ENCODE data around the gene FPR3. TPM values are rescaled to one million over a fixed set of nuclear protein-coding genes. Genes with fewer than 3 reads are reported as not detected.

FPR3 gene
- total and polyA plus RNA-seq, 2 experiments from 2014 or later, result not detected

DNA sequence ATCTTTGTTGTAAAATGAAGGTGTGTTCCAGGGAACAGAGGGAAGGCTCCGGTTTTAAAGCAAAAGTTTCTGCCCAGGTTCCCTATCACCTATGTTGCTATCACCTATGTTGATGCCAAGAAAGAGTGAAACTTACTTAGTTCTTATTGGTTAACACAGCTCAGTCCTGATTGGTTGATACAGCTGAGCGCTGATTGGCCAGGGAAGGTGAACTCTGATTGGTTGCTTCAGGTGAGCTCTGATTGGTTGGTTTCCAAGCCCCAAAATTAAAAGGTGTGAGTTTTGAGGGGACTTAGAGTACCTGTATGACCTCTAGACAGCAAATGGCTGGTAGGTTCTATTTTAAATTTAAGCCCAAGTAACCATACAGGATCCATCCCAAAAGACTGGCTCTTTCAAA lies 42.2 kb downstream of the FPR3 start (continued):
- no peak for TF ChIP-seq EZH2 (IDR thresholded peaks at IDR 0.05; ENCODE audit: low read depth, unreplicated experiment)
- TF ChIP-seq ZNF331 (CRISPR knock-in tag; IDR thresholded peaks at IDR 0.05; ENCODE audit: low read depth), result no peak

DNA sequence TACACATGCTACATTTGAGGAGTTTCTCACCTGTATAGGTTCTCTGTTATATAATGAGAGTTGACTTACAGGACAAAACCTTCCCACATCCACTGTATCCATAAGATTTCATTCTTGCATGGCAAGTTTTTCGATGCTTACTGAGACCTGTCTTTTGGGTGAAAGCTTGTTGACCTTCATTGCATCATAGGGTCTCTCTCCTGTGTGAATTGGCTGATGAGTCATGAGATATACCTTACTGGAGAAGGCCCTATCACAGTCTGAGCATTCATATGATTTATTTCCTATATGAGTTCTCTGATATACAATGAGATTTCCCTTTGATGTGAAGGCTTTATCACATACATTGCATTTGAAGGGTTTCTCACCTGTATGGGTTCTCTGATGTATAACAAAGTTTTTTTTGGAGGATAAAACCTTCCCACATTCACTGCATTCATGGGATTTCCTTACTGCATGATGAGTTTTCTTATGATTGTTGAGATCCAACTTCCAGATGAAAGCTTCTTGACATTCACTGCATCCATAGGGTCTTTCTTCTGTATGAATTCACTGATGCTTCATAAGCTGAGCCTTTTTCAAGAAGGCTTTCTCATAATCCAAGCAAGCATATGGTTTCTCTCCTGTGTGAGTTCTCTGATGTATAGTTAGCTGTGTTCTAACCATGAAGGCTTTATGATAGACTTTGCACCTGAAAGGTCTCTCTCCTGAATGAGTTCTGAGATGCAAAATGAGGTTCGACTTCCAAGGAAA lies 67.1 kb downstream of the FPR3 start:
- Mint-ChIP-seq H3K9me3 (peaks cover 98% of the 10 kb centered on the region), H3K4me1 (no peaks in the 10 kb centered on the region), H3K4me3 (no peak overlapping the region), H3K36me3 (ENCODE audit: low read depth) (peaks cover 97% of the 10 kb centered on the region), H3K27me3 (ENCODE audit: insufficient read depth, low read depth, poor library complexity) (peaks cover 2% of the 10 kb centered on the region), H3K27ac (no peak overlapping the region)
- Histone ChIP-seq H2AFZ (no peak overlapping the region), H3K79me2 (replicated peaks; ENCODE audit: insufficient read depth) (no peaks in the 10 kb centered on the region), H3K4me3 (no peak overlapping the region), H3K27me3 (ENCODE audit: insufficient read depth) (no peaks in the 10 kb centered on the region), H3K27ac (ENCODE audit: low read depth) (no peak overlapping the region), H4K20me1 (replicated peaks; ENCODE audit: insufficient read depth) (no peaks in the 10 kb centered on the region), H3F3A (replicated peaks; ENCODE audit: low read depth) (no peaks in the 10 kb centered on the region), H3K4me1 (ENCODE audit: insufficient read depth) (no peaks in the 10 kb centered on the region), H3K36me3 (ENCODE audit: insufficient read depth) (peaks cover 80% of the 10 kb centered on the region), H3K4me2 (no peak overlapping the region), H3K9me2 (ENCODE audit: insufficient read depth) (no peaks in the 10 kb centered on the region)
- no peak for DNase-seq (ENCODE audit: low spot score)
- ATAC-seq, result no peak
- TF ChIP-seq, protein P1, sequence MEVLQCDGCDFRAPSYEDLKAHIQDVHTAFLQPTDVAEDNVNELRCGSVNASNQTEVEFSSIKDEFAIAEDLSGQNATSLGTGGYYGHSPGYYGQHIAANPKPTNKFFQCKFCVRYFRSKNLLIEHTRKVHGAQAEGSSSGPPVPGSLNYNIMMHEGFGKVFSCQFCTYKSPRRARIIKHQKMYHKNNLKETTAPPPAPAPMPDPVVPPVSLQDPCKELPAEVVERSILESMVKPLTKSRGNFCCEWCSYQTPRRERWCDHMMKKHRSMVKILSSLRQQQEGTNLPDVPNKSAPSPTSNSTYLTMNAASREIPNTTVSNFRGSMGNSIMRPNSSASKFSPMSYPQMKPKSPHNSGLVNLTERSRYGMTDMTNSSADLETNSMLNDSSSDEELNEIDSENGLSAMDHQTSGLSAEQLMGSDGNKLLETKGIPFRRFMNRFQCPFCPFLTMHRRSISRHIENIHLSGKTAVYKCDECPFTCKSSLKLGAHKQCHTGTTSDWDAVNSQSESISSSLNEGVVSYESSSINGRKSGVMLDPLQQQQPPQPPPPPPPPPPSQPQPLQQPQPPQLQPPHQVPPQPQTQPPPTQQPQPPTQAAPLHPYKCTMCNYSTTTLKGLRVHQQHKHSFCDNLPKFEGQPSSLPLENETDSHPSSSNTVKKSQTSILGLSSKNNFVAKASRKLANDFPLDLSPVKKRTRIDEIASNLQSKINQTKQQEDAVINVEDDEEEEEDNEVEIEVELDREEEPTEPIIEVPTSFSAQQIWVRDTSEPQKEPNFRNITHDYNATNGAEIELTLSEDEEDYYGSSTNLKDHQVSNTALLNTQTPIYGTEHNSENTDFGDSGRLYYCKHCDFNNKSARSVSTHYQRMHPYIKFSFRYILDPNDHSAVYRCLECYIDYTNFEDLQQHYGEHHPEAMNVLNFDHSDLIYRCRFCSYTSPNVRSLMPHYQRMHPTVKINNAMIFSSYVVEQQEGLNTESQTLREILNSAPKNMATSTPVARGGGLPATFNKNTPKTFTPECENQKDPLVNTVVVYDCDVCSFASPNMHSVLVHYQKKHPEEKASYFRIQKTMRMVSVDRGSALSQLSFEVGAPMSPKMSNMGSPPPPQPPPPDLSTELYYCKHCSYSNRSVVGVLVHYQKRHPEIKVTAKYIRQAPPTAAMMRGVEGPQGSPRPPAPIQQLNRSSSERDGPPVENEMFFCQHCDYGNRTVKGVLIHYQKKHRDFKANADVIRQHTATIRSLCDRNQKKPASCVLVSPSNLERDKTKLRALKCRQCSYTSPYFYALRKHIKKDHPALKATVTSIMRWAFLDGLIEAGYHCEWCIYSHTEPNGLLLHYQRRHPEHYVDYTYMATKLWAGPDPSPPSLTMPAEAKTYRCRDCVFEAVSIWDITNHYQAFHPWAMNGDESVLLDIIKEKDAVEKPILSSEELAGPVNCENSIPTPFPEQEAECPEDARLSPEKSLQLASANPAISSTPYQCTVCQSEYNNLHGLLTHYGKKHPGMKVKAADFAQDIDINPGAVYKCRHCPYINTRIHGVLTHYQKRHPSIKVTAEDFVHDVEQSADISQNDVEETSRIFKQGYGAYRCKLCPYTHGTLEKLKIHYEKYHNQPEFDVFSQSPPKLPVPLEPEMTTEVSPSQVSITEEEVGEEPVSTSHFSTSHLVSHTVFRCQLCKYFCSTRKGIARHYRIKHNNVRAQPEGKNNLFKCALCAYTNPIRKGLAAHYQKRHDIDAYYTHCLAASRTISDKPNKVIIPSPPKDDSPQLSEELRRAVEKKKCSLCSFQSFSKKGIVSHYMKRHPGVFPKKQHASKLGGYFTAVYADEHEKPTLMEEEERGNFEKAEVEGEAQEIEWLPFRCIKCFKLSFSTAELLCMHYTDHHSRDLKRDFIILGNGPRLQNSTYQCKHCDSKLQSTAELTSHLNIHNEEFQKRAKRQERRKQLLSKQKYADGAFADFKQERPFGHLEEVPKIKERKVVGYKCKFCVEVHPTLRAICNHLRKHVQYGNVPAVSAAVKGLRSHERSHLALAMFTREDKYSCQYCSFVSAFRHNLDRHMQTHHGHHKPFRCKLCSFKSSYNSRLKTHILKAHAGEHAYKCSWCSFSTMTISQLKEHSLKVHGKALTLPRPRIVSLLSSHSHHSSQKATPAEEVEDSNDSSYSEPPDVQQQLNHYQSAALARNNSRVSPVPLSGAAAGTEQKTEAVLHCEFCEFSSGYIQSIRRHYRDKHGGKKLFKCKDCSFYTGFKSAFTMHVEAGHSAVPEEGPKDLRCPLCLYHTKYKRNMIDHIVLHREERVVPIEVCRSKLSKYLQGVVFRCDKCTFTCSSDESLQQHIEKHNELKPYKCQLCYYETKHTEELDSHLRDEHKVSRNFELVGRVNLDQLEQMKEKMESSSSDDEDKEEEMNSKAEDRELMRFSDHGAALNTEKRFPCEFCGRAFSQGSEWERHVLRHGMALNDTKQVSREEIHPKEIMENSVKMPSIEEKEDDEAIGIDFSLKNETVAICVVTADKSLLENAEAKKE (CRISPR knock-in tag; IDR thresholded peaks at IDR 0.05), result no peak
- TF ChIP-seq JUNB (IDR thresholded peaks at IDR 0.05; ENCODE audit: unreplicated experiment) (no peak), CREB1 (CRISPR knock-in tag; IDR thresholded peaks at IDR 0.05; ENCODE audit: low read depth) (no peak), POLR2AphosphoS5 (IDR thresholded peaks at IDR 0.05; ENCODE audit: low read depth) (no peak)
- TF ChIP-seq, protein P2, sequence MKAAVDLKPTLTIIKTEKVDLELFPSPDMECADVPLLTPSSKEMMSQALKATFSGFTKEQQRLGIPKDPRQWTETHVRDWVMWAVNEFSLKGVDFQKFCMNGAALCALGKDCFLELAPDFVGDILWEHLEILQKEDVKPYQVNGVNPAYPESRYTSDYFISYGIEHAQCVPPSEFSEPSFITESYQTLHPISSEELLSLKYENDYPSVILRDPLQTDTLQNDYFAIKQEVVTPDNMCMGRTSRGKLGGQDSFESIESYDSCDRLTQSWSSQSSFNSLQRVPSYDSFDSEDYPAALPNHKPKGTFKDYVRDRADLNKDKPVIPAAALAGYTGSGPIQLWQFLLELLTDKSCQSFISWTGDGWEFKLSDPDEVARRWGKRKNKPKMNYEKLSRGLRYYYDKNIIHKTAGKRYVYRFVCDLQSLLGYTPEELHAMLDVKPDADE (IDR thresholded peaks at IDR 0.05), result no peak

All from GM23338 (cell line).